ENCODE measurements around the gene HCN3.

HCN3 gene

GRCh38 chr1:155308493-155309422, 31.5 kb downstream of the HCN3 start, which contains the start of gene FDPS:
FDPS (plus strand) TSS chr1:155308866; CDS start chr1:155309790, 924 bp downstream.
- Mint-ChIP-seq H3K27me3 (ENCODE audit: low read depth, poor library complexity) (peaks cover 6% of the 10 kb centered on the region), H3K4me3 (peak within 1 kb of the TSS; percentile 98), H3K36me3 (ENCODE audit: low read depth) (peaks cover 36% of the 10 kb centered on the region), H3K4me1 (peaks cover 45% of the 10 kb centered on the region), H3K9me3 (no peaks in the 10 kb centered on the region), H3K27ac (peak within 1 kb of the TSS; percentile 99)
- DNase-seq = peak; percentile 90
- TF ChIP-seq, protein P1, sequence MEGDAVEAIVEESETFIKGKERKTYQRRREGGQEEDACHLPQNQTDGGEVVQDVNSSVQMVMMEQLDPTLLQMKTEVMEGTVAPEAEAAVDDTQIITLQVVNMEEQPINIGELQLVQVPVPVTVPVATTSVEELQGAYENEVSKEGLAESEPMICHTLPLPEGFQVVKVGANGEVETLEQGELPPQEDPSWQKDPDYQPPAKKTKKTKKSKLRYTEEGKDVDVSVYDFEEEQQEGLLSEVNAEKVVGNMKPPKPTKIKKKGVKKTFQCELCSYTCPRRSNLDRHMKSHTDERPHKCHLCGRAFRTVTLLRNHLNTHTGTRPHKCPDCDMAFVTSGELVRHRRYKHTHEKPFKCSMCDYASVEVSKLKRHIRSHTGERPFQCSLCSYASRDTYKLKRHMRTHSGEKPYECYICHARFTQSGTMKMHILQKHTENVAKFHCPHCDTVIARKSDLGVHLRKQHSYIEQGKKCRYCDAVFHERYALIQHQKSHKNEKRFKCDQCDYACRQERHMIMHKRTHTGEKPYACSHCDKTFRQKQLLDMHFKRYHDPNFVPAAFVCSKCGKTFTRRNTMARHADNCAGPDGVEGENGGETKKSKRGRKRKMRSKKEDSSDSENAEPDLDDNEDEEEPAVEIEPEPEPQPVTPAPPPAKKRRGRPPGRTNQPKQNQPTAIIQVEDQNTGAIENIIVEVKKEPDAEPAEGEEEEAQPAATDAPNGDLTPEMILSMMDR (IDR thresholded peaks at IDR 0.05) = no peak

DNA sequence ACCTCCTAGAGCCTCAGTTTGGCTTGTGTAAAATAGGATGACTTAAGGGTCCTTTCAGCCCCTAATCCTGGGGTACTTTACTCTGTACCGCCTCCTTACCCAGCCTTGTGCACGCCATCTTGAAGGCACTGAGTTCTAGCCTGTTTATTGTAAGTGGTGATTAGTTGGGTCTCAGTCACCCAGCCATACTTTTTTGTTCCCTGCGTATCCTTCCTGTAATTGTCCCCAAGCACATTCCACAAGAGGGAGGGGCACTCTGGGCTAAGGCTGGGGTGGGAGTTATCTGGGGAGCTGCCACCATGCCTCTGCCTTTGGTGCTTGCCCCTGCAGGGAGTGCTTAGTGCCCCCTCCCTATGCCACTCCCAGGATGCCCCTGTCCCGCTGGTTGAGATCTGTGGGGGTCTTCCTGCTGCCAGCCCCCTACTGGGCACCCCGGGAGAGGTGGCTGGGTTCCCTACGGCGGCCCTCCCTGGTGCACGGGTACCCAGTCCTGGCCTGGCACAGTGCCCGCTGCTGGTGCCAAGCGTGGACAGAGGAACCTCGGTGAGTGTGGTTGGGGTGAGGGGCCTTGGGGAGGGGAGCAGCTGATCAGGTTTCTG, 32.3 kb downstream of the HCN3 start:
- peaks cover 6% of the 10 kb centered on the region for H3K27me3 Mint-ChIP-seq (ENCODE audit: low read depth, poor library complexity)
- peak overlapping the region; percentile 98 for H3K4me3 Mint-ChIP-seq
- H3K36me3 Mint-ChIP-seq (ENCODE audit: low read depth) = peaks cover 36% of the 10 kb centered on the region
- TF ChIP-seq, protein P1 (IDR thresholded peaks at IDR 0.05) = no peak
- no peak for DNase-seq
- H3K27ac Mint-ChIP-seq = peak overlapping the region; percentile 99
- H3K4me1 Mint-ChIP-seq = peaks cover 45% of the 10 kb centered on the region
- no peaks in the 10 kb centered on the region for H3K9me3 Mint-ChIP-seq

DNA sequence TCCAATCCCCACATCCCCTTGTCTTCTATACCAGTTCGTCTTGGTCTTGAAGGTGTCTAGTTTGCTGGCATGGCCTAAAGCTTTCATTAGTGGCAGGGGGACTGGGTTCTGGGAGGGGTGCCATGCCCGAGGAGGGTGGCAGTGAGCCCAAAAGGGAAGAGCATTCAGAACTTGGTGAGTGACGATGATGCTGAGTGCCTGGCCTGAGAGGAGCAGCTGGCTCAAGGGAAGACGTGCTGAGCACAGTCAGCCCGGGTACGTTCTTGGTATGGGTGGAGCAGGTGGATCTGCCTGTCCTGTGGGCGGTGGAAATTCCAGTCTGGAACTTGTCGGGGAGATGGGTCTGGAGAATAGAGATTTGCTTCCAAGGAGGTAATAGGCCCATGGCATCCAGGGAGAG, 36.0 kb downstream of the HCN3 start:
- TF ChIP-seq, protein P1 (IDR thresholded peaks at IDR 0.05) = no peak
- no peak overlapping the region for H3K4me3 Mint-ChIP-seq
- H3K9me3 Mint-ChIP-seq = no peaks in the 10 kb centered on the region
- H3K4me1 Mint-ChIP-seq = peaks cover 35% of the 10 kb centered on the region
- peaks cover 43% of the 10 kb centered on the region for H3K36me3 Mint-ChIP-seq (ENCODE audit: low read depth)
- H3K27me3 Mint-ChIP-seq (ENCODE audit: low read depth, poor library complexity) = peaks cover 4% of the 10 kb centered on the region
- DNase-seq = no peak
- H3K27ac Mint-ChIP-seq = peak overlapping the region; percentile 18

DNA sequence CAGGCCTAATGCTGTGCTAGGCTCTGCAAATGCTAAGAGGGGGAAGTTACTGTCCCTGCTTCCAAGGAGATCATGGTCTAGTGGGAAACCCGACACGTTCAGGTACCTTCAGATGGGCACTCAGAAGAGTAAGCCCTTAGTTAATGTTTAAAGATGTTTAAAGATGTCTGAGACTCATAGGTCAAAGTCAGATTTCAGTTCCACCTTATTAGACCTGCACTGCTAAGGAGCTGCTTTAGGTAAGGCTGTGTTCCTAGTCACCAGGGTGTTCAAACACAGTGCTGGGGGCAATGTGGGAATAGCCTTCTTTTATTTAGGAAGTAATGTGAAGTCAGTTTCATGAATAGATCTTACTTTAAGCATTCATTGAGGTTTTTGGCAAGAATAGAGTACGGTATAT, 39.7 kb downstream of the HCN3 start:
- TF ChIP-seq, protein P1 (IDR thresholded peaks at IDR 0.05) = no peak
- Mint-ChIP-seq H3K9me3 (no peaks in the 10 kb centered on the region), H3K36me3 (ENCODE audit: low read depth) (peaks cover 38% of the 10 kb centered on the region), H3K27me3 (ENCODE audit: low read depth, poor library complexity) (peaks cover 8% of the 10 kb centered on the region), H3K27ac (peak overlapping the region; percentile 66), H3K4me3 (no peak overlapping the region), H3K4me1 (peaks cover 37% of the 10 kb centered on the region)
- DNase-seq = no peak

DNA sequence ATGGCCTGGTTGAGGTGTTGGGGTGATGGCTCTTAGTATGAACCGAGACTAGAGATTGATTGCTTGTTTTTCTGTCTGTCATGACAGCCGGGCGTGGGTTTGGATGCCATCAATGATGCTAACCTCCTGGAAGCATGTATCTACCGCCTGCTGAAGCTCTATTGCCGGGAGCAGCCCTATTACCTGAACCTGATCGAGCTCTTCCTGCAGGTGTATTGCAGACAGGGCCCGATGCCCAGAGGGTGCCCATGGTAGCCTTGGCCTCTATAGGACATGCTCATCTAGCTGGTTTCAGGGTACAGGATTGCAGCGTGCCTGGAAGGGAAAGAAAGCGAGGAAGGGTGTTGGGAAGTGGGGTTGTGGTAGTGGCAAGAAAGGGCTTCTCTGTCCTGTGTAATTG, 40.8 kb downstream of the HCN3 start:
- Mint-ChIP-seq H3K4me3 (no peak overlapping the region), H3K9me3 (no peaks in the 10 kb centered on the region), H3K4me1 (peaks cover 39% of the 10 kb centered on the region), H3K27me3 (ENCODE audit: low read depth, poor library complexity) (peaks cover 11% of the 10 kb centered on the region), H3K36me3 (ENCODE audit: low read depth) (peaks cover 28% of the 10 kb centered on the region), H3K27ac (no peak overlapping the region)
- no peak for DNase-seq
- TF ChIP-seq, protein P1 (IDR thresholded peaks at IDR 0.05) = no peak

All from nephron progenitor cell (in vitro differentiated cells).